Activated CD4-positive, alpha-beta T cell treated with anti-CD3 and anti-CD28 coated beads, Interleukin-2, amount 50 U/mL, for 16 hours (primary cell): ENCODE measurements around the gene OTOP3.

ENCODE experiments used
- DNase-seq: peaks from one replicate; pipeline ENCODE4 v3.0.0-alpha.2; 2020

Gene OTOP3

DNA sequence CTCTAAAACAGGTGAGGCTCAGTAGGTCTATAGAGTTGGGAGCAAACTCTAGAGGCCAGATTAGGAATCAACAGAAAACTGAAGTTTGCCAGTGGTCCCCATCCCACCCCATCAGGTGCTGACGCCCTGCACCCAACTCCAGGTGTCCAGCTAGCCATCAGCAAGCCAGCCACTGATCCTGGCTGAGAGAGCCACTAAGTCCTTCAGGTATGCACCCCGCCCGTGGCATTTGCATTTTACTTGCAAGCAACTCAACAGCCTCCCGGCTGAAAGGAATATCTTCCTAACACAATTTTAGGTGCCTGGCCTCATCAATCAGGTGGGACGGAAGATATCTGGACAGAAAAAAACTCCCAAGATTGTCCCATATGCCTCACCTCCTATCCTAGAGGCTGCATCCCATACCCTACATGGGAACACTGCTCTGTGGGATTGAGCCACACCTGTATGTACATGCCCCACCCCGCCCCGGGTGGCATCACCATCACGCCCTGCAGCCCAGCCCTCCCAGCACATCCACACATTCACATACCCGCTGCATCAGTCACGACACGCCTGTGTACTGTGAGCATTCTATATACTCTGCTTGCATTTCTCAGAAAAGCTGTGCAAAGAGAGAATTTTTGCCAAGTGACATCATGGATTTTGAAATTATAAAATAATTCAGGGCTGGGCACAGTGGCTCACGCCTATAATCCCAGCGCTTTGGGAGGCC, 8.3 kb downstream of the OTOP3 start:
- DNase-seq, result no peak

DNA sequence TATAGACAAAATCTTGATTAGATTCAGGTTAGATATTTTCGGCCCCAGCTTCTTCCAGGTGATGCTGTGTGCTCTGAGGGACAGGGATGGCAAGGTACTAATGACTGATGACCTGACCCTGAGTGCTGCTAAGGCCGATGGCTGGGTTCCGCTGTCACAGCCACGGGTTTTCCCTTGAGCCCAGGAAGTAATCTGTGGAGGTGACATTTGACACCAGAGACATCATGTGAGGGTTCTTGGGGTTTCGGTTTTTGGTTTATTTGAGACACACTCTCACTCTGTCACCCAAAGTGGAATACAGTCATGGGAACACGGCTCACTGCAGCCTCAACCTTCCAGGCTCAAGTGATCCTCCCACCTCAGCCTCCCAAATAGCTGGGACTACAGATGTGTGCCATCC, 9.8 kb downstream of the OTOP3 start:
- no peak for DNase-seq

GRCh38 chr17:74946641-74947040, 10.9 kb downstream of the OTOP3 start:
- DNase-seq, result no peak

DNA sequence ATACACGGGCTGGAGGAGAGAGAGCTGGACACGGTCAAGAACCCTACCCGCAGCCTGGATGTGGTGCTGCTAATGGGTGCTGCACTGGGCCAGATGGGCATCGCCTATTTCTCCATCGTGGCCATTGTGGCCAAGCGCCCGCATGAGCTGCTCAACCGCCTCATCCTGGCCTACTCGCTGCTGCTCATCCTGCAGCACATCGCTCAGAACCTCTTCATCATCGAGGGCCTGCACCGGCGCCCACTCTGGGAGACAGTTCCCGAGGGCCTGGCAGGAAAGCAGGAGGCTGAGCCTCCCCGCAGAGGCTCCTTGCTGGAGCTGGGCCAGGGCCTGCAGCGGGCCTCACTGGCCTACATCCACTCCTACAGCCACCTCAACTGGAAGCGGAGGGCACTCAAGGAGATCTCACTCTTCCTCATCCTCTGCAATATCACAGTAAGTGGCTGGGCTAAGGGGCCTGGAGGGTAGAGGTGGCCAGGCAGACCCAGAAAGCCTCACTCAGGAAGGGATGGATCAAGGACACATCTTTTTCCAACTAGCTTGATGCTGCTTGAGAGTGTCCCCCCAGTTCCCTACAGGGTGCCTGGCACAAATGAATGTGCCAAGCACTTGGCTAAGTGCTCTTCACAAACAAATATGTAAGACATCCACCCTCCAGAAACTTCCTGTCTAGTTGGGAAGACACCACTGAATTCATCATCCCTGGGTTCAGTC, 11.5 kb downstream of the OTOP3 start:
- DNase-seq, result no peak

- DNase-seq, result no peak
Measured at GRCh38 chr17:74949455-74950115, 13.9 kb downstream of the OTOP3 start.

- no peak for DNase-seq
Measured at GRCh38 chr17:74950207-74950606, 14.5 kb downstream of the OTOP3 start.

- no peak for DNase-seq
Measured at GRCh38 chr17:74951065-74951464, 15.4 kb downstream of the OTOP3 start.

DNA sequence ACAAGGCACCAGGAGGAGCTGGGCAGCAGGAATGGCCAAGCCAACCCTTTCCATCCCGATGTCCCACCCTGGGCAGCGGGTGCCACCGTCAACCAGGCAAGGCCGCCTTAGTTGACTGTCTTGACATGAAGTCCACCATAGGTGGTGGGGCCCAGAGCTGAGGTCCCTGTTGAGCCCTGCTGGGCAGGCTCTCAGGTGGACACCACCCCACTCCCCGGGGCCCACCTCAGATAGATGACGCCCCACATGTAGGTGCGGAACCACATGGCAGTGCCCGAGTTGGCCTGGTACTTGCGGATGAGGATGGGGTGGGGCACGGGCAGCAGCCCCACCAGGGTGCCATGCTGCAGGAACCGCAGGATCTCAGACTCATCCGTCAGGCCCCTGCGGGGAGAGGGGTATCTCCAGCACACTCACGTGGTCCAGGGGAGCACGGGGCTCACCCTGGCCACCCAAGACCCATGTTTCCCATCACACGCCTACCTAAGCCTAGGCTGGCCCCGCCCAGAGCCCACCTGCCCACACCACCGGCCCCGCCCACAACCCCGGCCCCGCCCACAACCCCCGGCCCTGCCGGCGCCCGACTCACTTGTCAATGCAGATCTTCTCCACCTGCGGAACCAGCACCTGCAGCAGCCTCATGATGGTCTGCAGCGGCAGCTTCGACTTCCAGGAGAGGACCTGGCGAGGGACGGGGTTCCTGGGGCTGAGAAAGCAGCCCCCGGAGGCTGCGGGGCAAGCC, 16.2 kb downstream of the OTOP3 start:
- DNase-seq, result no peak

DNA sequence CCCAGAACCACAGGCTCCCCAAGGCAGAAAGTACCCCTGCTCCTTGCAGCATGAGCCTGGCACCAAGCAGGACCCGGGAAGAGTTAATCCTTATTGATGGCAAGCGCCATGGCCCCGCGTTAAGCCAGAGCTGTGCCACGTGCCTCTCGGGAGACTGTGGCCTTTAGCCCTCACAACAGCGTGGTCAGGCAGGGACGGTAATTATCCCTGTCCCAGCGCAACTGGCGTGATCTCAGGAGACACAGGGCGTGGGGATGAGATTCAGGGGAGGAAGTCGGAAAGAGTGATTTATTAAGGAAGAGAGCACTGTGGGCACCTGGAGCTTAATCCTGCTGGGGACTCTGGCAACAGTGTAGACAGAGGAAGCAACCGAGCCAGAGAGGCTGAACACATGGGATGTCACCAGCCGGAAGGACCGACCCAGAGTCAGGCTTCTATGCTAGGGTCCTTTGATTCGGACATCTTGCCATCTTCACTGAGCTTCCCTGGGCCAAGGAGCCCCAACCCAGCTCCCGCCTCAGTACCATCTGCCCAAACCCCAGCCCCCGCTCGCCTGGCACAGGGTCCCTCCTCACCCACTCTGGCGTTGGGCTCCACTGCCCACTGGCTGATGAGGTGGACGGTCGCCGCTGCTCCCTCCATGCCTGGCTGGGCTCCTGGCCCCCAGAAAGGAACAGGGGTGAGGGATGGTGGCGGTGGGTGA, 16.9 kb downstream of the OTOP3 start:
- DNase-seq, result no peak

DNA sequence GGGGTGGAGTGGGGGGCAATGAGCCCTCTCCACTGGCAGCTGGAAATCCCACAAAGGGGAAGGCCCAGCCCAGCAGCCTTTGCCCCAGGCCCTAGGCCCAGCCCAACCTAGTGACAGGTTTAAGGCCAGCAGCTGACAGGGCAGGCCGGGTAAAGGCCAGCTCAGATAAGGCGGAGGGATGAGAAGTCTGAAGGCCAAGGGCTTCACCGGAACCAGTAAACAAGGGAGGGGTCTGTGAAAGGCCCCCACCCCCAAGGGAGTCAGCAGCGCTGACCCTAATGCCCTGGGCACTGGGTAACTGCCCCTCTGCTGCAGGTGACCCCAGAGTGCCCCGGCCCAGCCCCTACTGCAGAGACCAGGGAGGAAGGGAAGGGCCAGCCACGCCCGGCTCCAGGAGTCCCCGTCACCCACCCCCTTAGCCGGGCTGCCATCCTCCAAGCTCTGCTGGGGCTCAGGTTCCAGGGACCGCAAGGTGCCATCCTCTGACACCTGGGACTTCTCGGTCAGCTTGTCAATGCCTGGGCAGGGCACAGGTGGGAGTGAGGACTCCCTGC, 17.5 kb downstream of the OTOP3 start:
- DNase-seq, result no peak

GRCh38 chr17:74954115-74954514, 18.4 kb downstream of the OTOP3 start:
- no peak for DNase-seq

DNA sequence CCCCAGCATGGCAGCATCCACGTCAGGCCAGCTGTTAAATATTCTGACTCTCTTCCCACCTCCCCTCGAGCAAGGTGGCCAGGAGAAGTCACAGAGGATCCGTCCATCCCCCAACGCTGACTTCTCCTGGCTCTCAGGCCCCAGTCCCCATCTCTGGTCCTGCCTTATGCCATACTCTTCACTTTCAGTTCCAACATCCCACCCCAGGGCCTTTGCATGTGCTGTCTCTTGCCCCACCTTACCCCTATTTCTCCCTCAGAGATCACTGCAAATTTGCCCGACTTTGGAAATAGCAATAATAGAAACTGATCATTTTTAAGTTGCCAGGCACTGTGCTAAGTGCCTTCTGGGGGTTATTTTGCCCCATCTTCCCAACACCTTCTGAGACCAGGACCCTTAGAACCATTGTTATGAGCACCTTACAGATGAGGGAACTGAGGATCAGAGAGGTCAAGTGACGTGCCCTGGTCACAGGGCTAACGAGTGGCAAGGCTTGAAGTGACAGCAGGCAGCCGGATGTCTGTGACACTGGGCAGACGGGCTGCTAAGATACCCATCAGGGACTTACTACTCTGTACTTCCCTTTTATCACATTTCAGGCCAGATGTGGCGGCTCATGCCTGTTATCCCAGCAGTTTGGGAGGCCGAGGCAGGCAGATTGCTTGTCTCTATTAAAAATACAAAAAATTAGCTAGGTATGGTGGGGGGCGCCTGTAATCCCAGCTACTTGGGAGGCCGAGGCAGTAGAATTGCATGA, 19.1 kb downstream of the OTOP3 start:
- DNase-seq, result no peak

DNA sequence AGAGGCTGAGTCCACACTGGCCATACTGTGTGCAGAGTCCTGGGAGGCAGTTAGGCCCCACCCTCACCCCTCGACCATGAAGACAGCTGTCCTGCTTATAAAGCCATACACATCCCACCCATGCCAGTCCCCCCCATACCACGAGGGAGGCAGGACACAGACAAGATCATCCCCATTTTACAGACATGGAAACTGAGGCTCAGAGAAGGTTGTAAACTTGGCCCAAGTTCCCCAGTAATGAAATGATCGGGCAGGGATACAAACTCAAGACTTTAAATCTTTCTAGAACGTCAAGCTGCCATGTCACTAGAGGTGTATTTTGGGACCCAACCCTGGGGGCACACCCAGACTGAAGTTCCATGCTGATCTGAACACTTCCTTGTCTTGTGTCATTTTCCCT, 20.4 kb downstream of the OTOP3 start:
- no peak for DNase-seq

GRCh38 chr17:74957935-74958740, 22.4 kb downstream of the OTOP3 start:
- DNase-seq, result peak; percentile 78

- no peak for DNase-seq
Measured at GRCh38 chr17:74959826-74960515, 24.3 kb downstream of the OTOP3 start.

DNA sequence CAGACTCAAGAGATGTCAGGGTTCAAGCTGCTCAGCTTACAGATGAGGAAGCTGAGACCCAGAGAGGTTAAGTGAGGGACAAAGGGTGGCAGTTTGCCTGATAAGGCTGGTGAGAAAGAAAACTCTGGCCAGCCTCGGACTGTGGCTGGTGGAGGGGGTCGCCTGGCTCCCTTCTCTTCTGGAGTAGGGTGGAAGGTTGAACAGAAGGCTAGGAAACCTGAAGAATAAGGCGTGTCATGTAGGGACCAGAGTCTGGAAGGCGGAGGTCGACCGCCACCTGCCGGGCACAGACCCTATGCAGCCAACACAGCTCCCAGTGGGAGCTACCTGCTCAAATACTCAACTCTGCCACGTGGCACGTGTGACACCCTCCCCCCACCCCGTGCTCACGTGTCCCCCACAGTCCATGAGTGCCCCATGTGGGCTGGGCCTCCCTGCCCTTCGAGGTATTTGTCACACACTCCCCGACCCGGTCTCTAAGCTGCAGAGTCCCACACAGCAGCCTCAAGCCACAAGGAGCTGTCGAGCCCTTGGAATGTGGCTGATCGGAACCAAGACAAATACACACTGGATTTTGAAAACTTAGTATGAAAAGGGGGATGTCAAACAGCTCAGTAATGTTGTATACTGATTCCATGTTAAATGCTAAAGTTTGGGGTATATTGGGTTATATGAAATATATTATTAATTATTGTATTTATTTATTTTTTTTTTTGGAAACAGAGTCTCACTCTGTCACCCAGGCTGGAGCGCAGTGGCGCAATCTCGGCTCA, 25.1 kb downstream of the OTOP3 start:
- peak; percentile 62 for DNase-seq

- DNase-seq, result peak; percentile 84
Measured at GRCh38 chr17:74961657-74962350, 26.1 kb downstream of the OTOP3 start.

DNA sequence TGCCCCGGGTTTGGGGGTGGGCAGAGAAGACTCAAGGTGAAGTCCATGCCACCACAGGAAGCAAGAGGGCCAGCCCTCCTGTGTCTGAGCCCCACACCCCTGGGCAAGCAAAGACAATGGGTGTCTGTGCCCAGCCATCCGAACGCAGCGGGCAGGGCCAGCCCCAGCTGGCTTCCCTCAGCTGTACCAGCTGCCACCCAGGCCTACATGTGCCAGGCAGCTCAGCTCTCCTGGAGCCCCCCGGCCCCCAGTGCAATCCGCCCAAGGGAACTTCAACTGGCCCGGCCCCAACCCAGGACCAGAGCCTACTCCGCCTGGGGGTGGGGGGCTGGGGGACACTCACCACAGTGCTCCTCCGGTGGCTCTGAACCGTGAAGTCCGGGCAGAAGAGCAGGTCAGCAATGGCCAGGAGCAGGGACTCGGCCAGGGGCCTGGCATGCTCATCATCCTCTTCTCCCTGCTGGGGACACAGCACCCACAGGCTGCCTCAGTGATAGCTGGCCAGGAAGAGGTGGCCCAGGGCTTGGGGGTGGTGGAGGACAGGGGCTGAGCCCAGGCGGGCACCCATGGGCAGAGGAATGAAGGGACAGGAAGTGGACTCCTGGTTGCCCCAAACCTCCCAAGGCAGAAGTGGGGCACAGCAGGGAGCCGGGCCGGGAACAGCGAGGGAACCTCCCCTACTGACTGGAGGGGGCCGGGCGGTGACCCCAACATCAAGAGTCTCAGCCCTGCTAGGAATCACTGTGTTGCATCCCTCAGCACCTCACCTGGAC, 27.1 kb downstream of the OTOP3 start:
- no peak for DNase-seq
